Parathyroid adenoma (tissue), 2 donors: ENCODE results near the gene GIPC1.
A peak's percentile ranks its signal among the peaks of the same experiment; 100 is the strongest.

Experiments used
- H2AFZ ChIP-seq: fragments of 300-600 bp; sonication (generic); one replicate; pipeline ENCODE4 v1.7.0; 2017; ENCODE audit warnings: antibody characterized with exemption, mild to moderate bottlenecking
- H3K27ac ChIP-seq: fragments of 300-600 bp; sonication (generic); one replicate; pipeline ENCODE4 v1.7.0; 2017
- H3K27me3 ChIP-seq: fragments of 300-600 bp; sonication (generic); one replicate; pipeline ENCODE4 v1.7.0; 2017; ENCODE audit warnings: low read length; ENCODE audit not compliant: control insufficient read depth, insufficient read depth
- H3K36me3 ChIP-seq: fragments of 300-600 bp; sonication (generic); one replicate; pipeline ENCODE4 v1.7.0; 2017; ENCODE audit warnings: low read length; ENCODE audit not compliant: control insufficient read depth, insufficient read depth
- H3K4me1 ChIP-seq: fragments of 300-600 bp; sonication (generic); one replicate; pipeline ENCODE4 v1.7.0; 2017; ENCODE audit warnings: control low read depth
- H3K4me2 ChIP-seq: fragments of 300-600 bp; sonication (generic); one replicate; pipeline ENCODE4 v1.7.0; 2017; ENCODE audit warnings: low read length
- H3K4me3 ChIP-seq: fragments of 300-600 bp; sonication (generic); one replicate; pipeline ENCODE4 v1.7.0; 2017; ENCODE audit warnings: low read depth, low read length
- H3K79me2 ChIP-seq: fragments of 300-600 bp; sonication (generic); one replicate; pipeline ENCODE4 v1.7.0; 2017; ENCODE audit warnings: control low read depth
- H3K9ac ChIP-seq: fragments of 300-600 bp; sonication (generic); one replicate; pipeline ENCODE4 v1.7.0; 2017; ENCODE audit warnings: mild to moderate bottlenecking
- H3K9me3 ChIP-seq: fragments of 300-600 bp; sonication (generic); one replicate; pipeline ENCODE4 v1.7.0; 2017; ENCODE audit warnings: low read length; ENCODE audit not compliant: control insufficient read depth
- CTCF ChIP-seq: fragments of 300-600 bp; sonication (generic); IDR thresholded peaks from one replicate; pipeline ENCODE4 v1.7.0; 2017; ENCODE audit warnings: antibody characterized with exemption, mild to moderate bottlenecking
- donor health status: primary hyperparathyroidism.

The GIPC1 gene

GRCh38 chr19:14433554-14434501 is 62.1 kb downstream of the GIPC1 start:
- Histone ChIP-seq H3K27me3 (no peaks in the 10 kb centered on the region), H2AFZ (peak overlapping the region; percentile 82), H3K4me1 (peaks cover 9% of the 10 kb centered on the region), H3K9me3 (no peaks in the 10 kb centered on the region), H3K9ac (peak overlapping the region; percentile 35), H3K4me2 (peak overlapping the region; percentile 96), H3K36me3 (no peaks in the 10 kb centered on the region), H3K27ac (peak overlapping the region; percentile 40), H3K79me2 (peaks cover under 1% of the 10 kb centered on the region), H3K4me3 (peak overlapping the region; percentile 66)
- no peak for TF ChIP-seq CTCF

GRCh38 chr19:14432791-14433553 is 63.0 kb downstream of the GIPC1 start, which contains the start of gene PKN1:
Gene PKN1 (plus strand): TSS chr19:14433306. CDS start chr19:14433522, 216 bp downstream.
- Histone ChIP-seq H3K4me1 (peaks cover 9% of the 10 kb centered on the region), H3K9me3 (no peaks in the 10 kb centered on the region), H3K27me3 (no peaks in the 10 kb centered on the region), H3K27ac (peak within 1 kb of the TSS; percentile 40), H3K79me2 (no peaks in the 10 kb centered on the region), H3K4me2 (peak within 1 kb of the TSS; percentile 96), H2AFZ (peak within 1 kb of the TSS; percentile 89), H3K9ac (peak within 1 kb of the TSS; percentile 35), H3K36me3 (no peaks in the 10 kb centered on the region), H3K4me3 (peak within 1 kb of the TSS; percentile 66)
- TF ChIP-seq CTCF, result no peak

GRCh38 chr19:14430712-14431111 is 65.2 kb downstream of the GIPC1 start:
- Histone ChIP-seq H3K27ac (no peak overlapping the region), H3K4me2 (no peak overlapping the region), H3K4me1 (peaks cover 9% of the 10 kb centered on the region), H2AFZ (no peak overlapping the region), H3K79me2 (no peaks in the 10 kb centered on the region), H3K9ac (no peak overlapping the region), H3K9me3 (no peaks in the 10 kb centered on the region), H3K27me3 (no peaks in the 10 kb centered on the region), H3K4me3 (no peak overlapping the region), H3K36me3 (no peaks in the 10 kb centered on the region)
- TF ChIP-seq CTCF, result no peak

- Histone ChIP-seq H3K9me3 (no peaks in the 10 kb centered on the region), H3K4me3 (no peak overlapping the region), H3K9ac (no peak overlapping the region), H3K27me3 (no peaks in the 10 kb centered on the region), H2AFZ (no peak overlapping the region), H3K79me2 (no peaks in the 10 kb centered on the region), H3K4me2 (no peak overlapping the region), H3K27ac (no peak overlapping the region), H3K36me3 (no peaks in the 10 kb centered on the region), H3K4me1 (peaks cover 4% of the 10 kb centered on the region)
- TF ChIP-seq CTCF, result no peak
These were observed 67.0 kb downstream of the GIPC1 start for GRCh38 chr19:14428882-14429416.
